ENCODE results near the gene IRF1. TPM values are rescaled to one million over a fixed set of nuclear protein-coding genes. Genes with fewer than 3 reads are reported as not detected.

The IRF1 gene
- total RNA-seq, 1 experiment from 2014 or later, result 48.9 TPM

DNA sequence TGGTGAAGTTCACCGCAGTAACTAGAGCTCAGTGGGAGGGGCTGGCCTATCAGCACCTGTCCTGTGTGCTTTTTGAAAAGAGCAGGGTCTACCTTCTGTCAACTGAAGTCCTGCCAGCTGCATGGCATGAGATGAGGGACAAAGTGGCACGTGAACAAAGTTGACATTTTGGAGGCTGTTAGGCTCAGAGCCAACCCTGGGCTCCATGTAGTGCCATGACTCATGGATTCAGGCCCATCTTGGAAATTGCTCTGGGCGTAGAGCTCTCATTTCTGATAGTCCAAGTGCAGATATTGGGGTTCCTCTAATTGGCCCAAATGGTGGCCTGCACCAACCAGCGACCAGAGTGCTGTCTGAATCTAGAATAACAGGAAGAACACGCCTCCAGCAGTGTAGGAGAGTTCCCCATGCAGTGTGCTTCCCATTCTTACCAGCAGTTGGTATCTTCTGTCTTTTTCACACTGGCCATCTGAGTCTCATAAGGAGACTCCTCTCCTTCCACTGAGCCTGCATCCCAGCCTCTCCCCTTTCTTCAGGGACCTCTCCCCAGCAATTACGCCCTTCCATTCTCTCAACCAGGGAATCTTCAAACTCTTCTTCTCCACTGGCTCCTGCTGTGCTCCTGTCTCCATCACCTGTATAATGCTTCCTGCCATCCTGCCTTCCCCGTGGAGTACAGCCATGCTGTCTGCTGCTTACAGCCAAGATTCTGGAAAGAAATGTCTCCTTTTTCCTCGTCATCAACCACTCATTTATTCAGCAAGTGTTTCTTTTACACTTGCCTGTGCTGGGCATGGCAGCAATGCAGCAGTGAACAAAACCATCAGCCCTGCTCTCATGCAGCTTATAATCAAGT, 30.4 kb downstream of the IRF1 start:
- TF ChIP-seq TCF7L2 (IDR thresholded peaks at IDR 0.05; ENCODE audit: low read depth, low read length), result no peak
- no peak for TF ChIP-seq SIN3A (IDR thresholded peaks at IDR 0.05; ENCODE audit: borderline replicate concordance, insufficient read depth, low read depth, low read length)
- no peak for TF ChIP-seq REST (IDR thresholded peaks at IDR 0.05; ENCODE audit: insufficient read depth in 1 of 2, low read depth in 2 of 2, low read length in 1 of 2)
- no peak for TF ChIP-seq POLR2AphosphoS5 (IDR thresholded peaks at IDR 0.05; ENCODE audit: low read depth, low read length)
- TF ChIP-seq, protein P1, sequence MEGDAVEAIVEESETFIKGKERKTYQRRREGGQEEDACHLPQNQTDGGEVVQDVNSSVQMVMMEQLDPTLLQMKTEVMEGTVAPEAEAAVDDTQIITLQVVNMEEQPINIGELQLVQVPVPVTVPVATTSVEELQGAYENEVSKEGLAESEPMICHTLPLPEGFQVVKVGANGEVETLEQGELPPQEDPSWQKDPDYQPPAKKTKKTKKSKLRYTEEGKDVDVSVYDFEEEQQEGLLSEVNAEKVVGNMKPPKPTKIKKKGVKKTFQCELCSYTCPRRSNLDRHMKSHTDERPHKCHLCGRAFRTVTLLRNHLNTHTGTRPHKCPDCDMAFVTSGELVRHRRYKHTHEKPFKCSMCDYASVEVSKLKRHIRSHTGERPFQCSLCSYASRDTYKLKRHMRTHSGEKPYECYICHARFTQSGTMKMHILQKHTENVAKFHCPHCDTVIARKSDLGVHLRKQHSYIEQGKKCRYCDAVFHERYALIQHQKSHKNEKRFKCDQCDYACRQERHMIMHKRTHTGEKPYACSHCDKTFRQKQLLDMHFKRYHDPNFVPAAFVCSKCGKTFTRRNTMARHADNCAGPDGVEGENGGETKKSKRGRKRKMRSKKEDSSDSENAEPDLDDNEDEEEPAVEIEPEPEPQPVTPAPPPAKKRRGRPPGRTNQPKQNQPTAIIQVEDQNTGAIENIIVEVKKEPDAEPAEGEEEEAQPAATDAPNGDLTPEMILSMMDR (IDR thresholded peaks at IDR 0.05), result no peak; the same call in 1 of the 2 replicates
- intact Hi-C loops (cut with micrococcal nuclease; ENCODE audit: unreplicated experiment) (no loop called here), in situ Hi-C loops (cut with HindIII; ENCODE audit: low pct_unique_long_range_greater_than_20kb, low sequenced_read_pairs) (no loop called here)
- Histone ChIP-seq H3K4me3 (ENCODE audit: low read depth in 2 of 2, low read length in 2 of 2) (no peak overlapping the region), H3K9me3 (ENCODE audit: control insufficient read depth, insufficient read depth, low read depth, low read length) (no peaks in the 10 kb centered on the region), H3K27me3 (ENCODE audit: control insufficient read depth, insufficient read depth, low read length) (no peaks in the 10 kb centered on the region), H3K36me3 (ENCODE audit: control insufficient read depth, insufficient read depth, low read length) (no peaks in the 10 kb centered on the region), H3K27ac (ENCODE audit: low read length) (no peak overlapping the region), H3K4me1 (ENCODE audit: control insufficient read depth, insufficient read depth, low read length) (peaks cover 17% of the 10 kb centered on the region)
- BruUV-seq (replicated peaks), result no TSS peak
- DNase-seq (ENCODE audit: low read depth, low spot score) (no peak), ATAC-seq (no peak)
- POLR2A ChIA-PET, result no interaction called here
- CTCF ChIA-PET, result no interaction called here

GRCh38 chr5:132459031-132459982, 31.3 kb downstream of the IRF1 start:
- peak overlapping the region; percentile 34; the same call in 1 of the 2 replicates for H3K27ac ChIP-seq (ENCODE audit: low read length)
- no peak overlapping the region for H3K4me3 ChIP-seq (ENCODE audit: low read depth in 2 of 2, low read length in 2 of 2)
- ATAC-seq, result no peak
- POLR2A ChIA-PET, result no interaction called here
- H3K4me1 ChIP-seq (ENCODE audit: control insufficient read depth, insufficient read depth, low read length), result peaks cover 8% of the 10 kb centered on the region
- H3K36me3 ChIP-seq (ENCODE audit: control insufficient read depth, insufficient read depth, low read length), result no peaks in the 10 kb centered on the region
- CTCF ChIA-PET, result no interaction called here
- no peaks in the 10 kb centered on the region for H3K9me3 ChIP-seq (ENCODE audit: control insufficient read depth, insufficient read depth, low read depth, low read length)
- in situ Hi-C loops (cut with HindIII; ENCODE audit: low pct_unique_long_range_greater_than_20kb, low sequenced_read_pairs) (no loop called here), intact Hi-C loops (cut with micrococcal nuclease; ENCODE audit: unreplicated experiment) (no loop called here)
- no TSS peak for BruUV-seq (replicated peaks)
- H3K27me3 ChIP-seq (ENCODE audit: control insufficient read depth, insufficient read depth, low read length), result no peaks in the 10 kb centered on the region
- DNase-seq (ENCODE audit: low read depth, low spot score), result no peak
- no peak for TF ChIP-seq TCF7L2 (IDR thresholded peaks at IDR 0.05; ENCODE audit: low read depth, low read length)
- TF ChIP-seq, protein P1 (IDR thresholded peaks at IDR 0.05), result no peak
- TF ChIP-seq REST (IDR thresholded peaks at IDR 0.05; ENCODE audit: insufficient read depth in 1 of 2, low read depth in 2 of 2, low read length in 1 of 2), result no peak
- no peak for TF ChIP-seq POLR2AphosphoS5 (IDR thresholded peaks at IDR 0.05; ENCODE audit: low read depth, low read length)
- TF ChIP-seq SIN3A (IDR thresholded peaks at IDR 0.05; ENCODE audit: borderline replicate concordance, insufficient read depth, low read depth, low read length), result no peak
